ENCODE data around the gene GPHN. TPM values are rescaled to one million over a fixed set of nuclear protein-coding genes. Genes with fewer than 3 reads are reported as not detected.

The GPHN gene
- total and polyA plus RNA-seq, 2 of the 8 experiments (the other 6 are each of a cell fraction or from before 2014, with no cell fraction given), result 6.0 to 16.0 TPM

DNA sequence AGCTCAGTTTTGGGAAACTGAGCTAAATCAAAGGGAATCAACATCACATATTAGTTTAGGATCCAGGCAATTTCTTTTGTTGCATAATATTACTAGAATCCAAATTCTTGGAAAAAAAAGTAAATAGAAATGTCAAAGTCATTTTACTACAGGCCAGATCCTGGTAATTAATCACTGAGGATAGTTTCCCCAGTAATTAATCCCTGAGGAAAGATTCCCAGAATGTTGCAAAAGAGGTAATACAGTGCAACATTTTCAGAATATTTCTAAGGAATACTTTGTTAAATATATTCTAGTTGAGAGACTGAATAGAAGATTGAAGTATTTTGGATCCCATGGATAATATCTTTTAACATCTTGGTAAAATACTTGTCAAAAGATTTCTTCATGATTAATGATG, 474.3 kb downstream of the GPHN start:
- Histone ChIP-seq H2BK12ac (ENCODE audit: low read depth, low read length) (no peak overlapping the region), H4K20me1 (replicated peaks in 1 of 2; ENCODE audit: control insufficient read depth in 1 of 2, insufficient read depth in 2 of 2, low read length in 2 of 2) (no peaks in the 10 kb centered on the region), H3K27me3 (replicated peaks in 1 of 4; ENCODE audit: control insufficient read depth in 3 of 4, extremely low read depth in 1 of 4, insufficient read depth in 3 of 4, low read length in 3 of 4) (no peaks in the 10 kb centered on the region), H3K4me1 (replicated peaks in 1 of 4; ENCODE audit: control insufficient read depth in 3 of 4, insufficient read depth in 4 of 4, low read length in 3 of 4) (no peaks in the 10 kb centered on the region), H3K56ac (replicated peaks; ENCODE audit: insufficient read length, low read depth, low read length) (no peak overlapping the region), H3K18ac (ENCODE audit: extremely low read depth, low read length) (no peak overlapping the region), H4K8ac (ENCODE audit: extremely low read depth, insufficient read depth, low read length) (no peak overlapping the region), H3K23me2 (ENCODE audit: low read depth, low read length) (no peaks in the 10 kb centered on the region), H3K14ac (ENCODE audit: insufficient read length) (no peak overlapping the region), H3K36me3 (ENCODE audit: control insufficient read depth in 2 of 4, insufficient read depth in 4 of 4, low read length in 3 of 4) (no peaks in the 10 kb centered on the region), H3K23ac (ENCODE audit: insufficient read length) (no peak overlapping the region), H3K9me3 (ENCODE audit: insufficient read depth in 2 of 2, low read depth in 1 of 2, low read length in 1 of 2) (no peaks in the 10 kb centered on the region), H3K9ac (replicated peaks in 1 of 4; ENCODE audit: extremely low read depth in 1 of 4, low read depth in 3 of 4, low read length in 3 of 4) (no peak overlapping the region), H2BK20ac (ENCODE audit: low read length) (no peak overlapping the region), H3K4ac (replicated peaks; ENCODE audit: insufficient read length, low read depth, low read length) (no peak overlapping the region), H3K4me2 (ENCODE audit: insufficient read depth in 1 of 2, low read depth in 2 of 2, low read length in 2 of 2) (no peak overlapping the region), H3K27ac (ENCODE audit: low read depth, low read length) (no peak overlapping the region), H4K5ac (ENCODE audit: insufficient read length, low read depth, low read length) (no peak overlapping the region), H3K79me2 (ENCODE audit: control insufficient read depth in 1 of 2, insufficient read depth in 2 of 2, low read length in 2 of 2) (no peaks in the 10 kb centered on the region), H2AK5ac (ENCODE audit: low read depth, low read length) (no peak overlapping the region), H3K4me3 (ENCODE audit: extremely low read depth in 1 of 4, insufficient read depth in 2 of 4, low read depth in 3 of 4, low read length in 4 of 4) (no peak overlapping the region), H3K79me1 (ENCODE audit: low read depth, low read length) (no peaks in the 10 kb centered on the region), H2BK15ac (ENCODE audit: low read length) (no peak overlapping the region), H2AFZ (ENCODE audit: low read length) (no peak overlapping the region), H2BK120ac (replicated peaks; ENCODE audit: low read depth, low read length) (no peak overlapping the region), H2BK5ac (ENCODE audit: low read depth, low read length) (no peak overlapping the region), H4K91ac (replicated peaks; ENCODE audit: insufficient read length, low read length) (no peak overlapping the region)
- POLR2A ChIA-PET (ENCODE audit: partially characterized antibody), result no interaction called here
- CTCF ChIA-PET (ENCODE audit: partially characterized antibody), result no interaction called here
- FAIRE-seq, result no peak
- DNase-seq (ENCODE audit: low read depth in 1 of 2, low spot score in 2 of 2), result no peak
- TF ChIP-seq FOSL1 (IDR thresholded peaks at IDR 0.05; ENCODE audit: insufficient read depth, low read depth, low read length) (no peak), SP1 (IDR thresholded peaks at IDR 0.05; ENCODE audit: low read depth, low read length) (no peak), ASH2L (IDR thresholded peaks at IDR 0.05; ENCODE audit: low read length) (no peak), KDM5A (IDR thresholded peaks at IDR 0.05; ENCODE audit: low read length) (no peak)

Measured in H1 (cell line).